GM23338 (cell line): Measurements from ENCODE around the gene SLC24A4. TPM values are rescaled to one million over a fixed set of nuclear protein-coding genes. Genes with fewer than 3 reads are reported as not detected.

Source experiments
- ATAC-seq: fragments of 200-7000 bp; cut with Tn5 transposase; 3 replicates; pipeline ENCODE4 v1.9.1; 2020
- DNase-seq: peaks from one replicate; pipeline ENCODE4 v3.0.0-alpha.2; 2015; ENCODE audit warnings: low spot score
- H2AFZ ChIP-seq: fragments of 200-600 bp; sonication (generic); 2 replicates; pipeline ENCODE4 v1.8.0; 2016; ENCODE audit warnings: antibody characterized with exemption, mild to moderate bottlenecking, moderate library complexity
- H3F3A ChIP-seq: fragments of 200-600 bp; sonication (generic); replicated peaks from 2 replicates; pipeline ENCODE4 v1.8.0; 2017; ENCODE audit warnings: antibody characterized with exemption, mixed run types, low read depth
- H3K27ac ChIP-seq: fragments of 200-600 bp; sonication (generic); 2 replicates; pipeline ENCODE4 v1.6.1; 2016; ENCODE audit warnings: low read depth
- H3K27me3 ChIP-seq: fragments of 200-600 bp; sonication (generic); 2 replicates; pipeline ENCODE4 v1.8.0; 2016; ENCODE audit warnings: mild to moderate bottlenecking, mixed run types, moderate library complexity; ENCODE audit not compliant: insufficient read depth
- H3K36me3 ChIP-seq: fragments of 200-600 bp; sonication (generic); 2 replicates; pipeline ENCODE4 v1.8.0; 2016; ENCODE audit warnings: mild to moderate bottlenecking; ENCODE audit not compliant: insufficient read depth
- H3K4me1 ChIP-seq: fragments of 200-600 bp; sonication (generic); 2 replicates; pipeline ENCODE4 v1.8.0; 2016; ENCODE audit warnings: mild to moderate bottlenecking, moderate library complexity; ENCODE audit not compliant: insufficient read depth
- H3K4me2 ChIP-seq: fragments of 200-600 bp; sonication (generic); 2 replicates; pipeline ENCODE4 v1.7.1; 2017; ENCODE audit warnings: mixed run types
- H3K4me3 ChIP-seq: fragments of 200-600 bp; sonication (generic); 2 replicates; pipeline ENCODE4 v1.6.1; 2016; ENCODE audit warnings: mixed run types
- H3K79me2 ChIP-seq: fragments of 200-600 bp; sonication (generic); replicated peaks from 2 replicates; pipeline ENCODE4 v1.8.0; 2017; ENCODE audit warnings: mild to moderate bottlenecking; ENCODE audit not compliant: insufficient read depth
- H3K9me2 ChIP-seq: fragments of 200-600 bp; sonication (generic); 2 replicates; pipeline ENCODE4 v1.8.0; 2017; ENCODE audit not compliant: insufficient read depth
- H4K20me1 ChIP-seq: fragments of 200-600 bp; sonication (generic); replicated peaks from 2 replicates; pipeline ENCODE4 v1.8.0; 2017; ENCODE audit warnings: mild to moderate bottlenecking; ENCODE audit not compliant: insufficient read depth
- H3K27ac Mint-ChIP-seq: 2 replicates; pipeline ENCODE4 v1.8.0; 2020; ENCODE audit warnings: inconsistent platforms, mild to moderate bottlenecking, moderate library complexity, mixed read lengths
- H3K27me3 Mint-ChIP-seq: 3 replicates; pipeline ENCODE4 v1.8.0; 2022; ENCODE audit warnings: low read depth, mild to moderate bottlenecking, moderate library complexity, mixed read lengths, inconsistent platforms; ENCODE audit not compliant: insufficient read depth, poor library complexity
- H3K36me3 Mint-ChIP-seq: 3 replicates; pipeline ENCODE4 v1.8.0; 2021; ENCODE audit warnings: low read depth, mild to moderate bottlenecking, inconsistent platforms, moderate library complexity, mixed read lengths
- H3K4me1 Mint-ChIP-seq: 3 replicates; pipeline ENCODE4 v1.8.0; 2020; ENCODE audit warnings: mild to moderate bottlenecking, inconsistent platforms, mixed read lengths
- H3K4me3 Mint-ChIP-seq: 3 replicates; pipeline ENCODE4 v1.8.0; 2021; ENCODE audit warnings: moderate library complexity, mild to moderate bottlenecking, inconsistent platforms, mixed read lengths
- H3K9me3 Mint-ChIP-seq: 3 replicates; pipeline ENCODE4 v1.8.0; 2020; ENCODE audit warnings: moderate library complexity, mild to moderate bottlenecking, inconsistent platforms, mixed read lengths
- CREB1 ChIP-seq: fragments of 250-450 bp; sonication (Bioruptor Pico); IDR thresholded peaks from 2 replicates; pipeline ENCODE4 v1.5.0; 2020; ENCODE audit warnings: low read depth, mild to moderate bottlenecking, moderate library complexity
- ETS1 ChIP-seq: IDR thresholded peaks from 2 replicates; pipeline ENCODE4 v1.6.1; 2016; ENCODE audit warnings: antibody characterized with exemption
- EZH2 ChIP-seq: fragments of 200-600 bp; sonication (generic); IDR thresholded peaks from one replicate; pipeline ENCODE4 v1.8.0; 2017; ENCODE audit warnings: antibody characterized with exemption, mild to moderate bottlenecking, low read depth; ENCODE audit not compliant: unreplicated experiment
- EZH2phosphoT487 ChIP-seq: fragments of 200-600 bp; sonication (generic); IDR thresholded peaks from one replicate; pipeline ENCODE4 v1.8.1; 2018; ENCODE audit warnings: antibody characterized with exemption; ENCODE audit not compliant: unreplicated experiment
- JUNB ChIP-seq: IDR thresholded peaks from one replicate; pipeline ENCODE4 v1.6.1; 2016; ENCODE audit warnings: antibody characterized with exemption; ENCODE audit not compliant: unreplicated experiment
- NANOG ChIP-seq: IDR thresholded peaks from 2 replicates; pipeline ENCODE4 v1.6.1; 2016; ENCODE audit warnings: antibody characterized with exemption, borderline replicate concordance
- ZNF331 ChIP-seq: fragments of 250-450 bp; sonication (Bioruptor Pico); IDR thresholded peaks from 2 replicates; pipeline ENCODE4 v1.5.0; 2020; ENCODE audit warnings: low read depth, mild to moderate bottlenecking, moderate library complexity
- ZNF462 ChIP-seq: fragments of 250-450 bp; sonication (Bioruptor Pico); IDR thresholded peaks from 2 replicates; pipeline ENCODE4 v1.5.0; 2020; ENCODE audit warnings: mild to moderate bottlenecking, moderate library complexity
- polyA plus RNA-seq: library from polyadenylated mRNA; unstranded; fragments of >200 nt; fragmentation: Nextera tagmentation; extraction: Ambion mirVana; gene quantifications from 2 replicates; pipeline ENCODE4 v1.2.1, GENCODE V29; 2016
- total RNA-seq: library from RNA; depleted of rRNA; stranded (reverse); fragments of >200 nt; shearing (Covaris generic); gene quantifications from 2 replicates; pipeline ENCODE4 v1.2.3, GENCODE V29; 2014

SLC24A4 gene
- total and polyA plus RNA-seq, 2 experiments from 2014 or later: 0.06 to 0.38 TPM

- TF ChIP-seq ZNF462 (no peak), EZH2phosphoT487 (no peak), CREB1 (CRISPR knock-in tag) (no peak), ETS1 (no peak)
Observed at GRCh38 chr14:92460541-92460915, 137.6 kb downstream of the SLC24A4 start (continued).

- Histone ChIP-seq H3K4me3 (no peak overlapping the region), H3K36me3 (no peaks in the 10 kb centered on the region), H3K4me1 (no peaks in the 10 kb centered on the region), H2AFZ (0 out of 2 replicates have a peak overlapping the region, but pooled peaks have one; percentile 38), H3K4me2 (no peak overlapping the region), H3K27ac (no peak overlapping the region), H3F3A (no peaks in the 10 kb centered on the region), H3K27me3 (no peaks in the 10 kb centered on the region), H3K79me2 (no peaks in the 10 kb centered on the region), H3K9me2 (no peaks in the 10 kb centered on the region), H4K20me1 (no peaks in the 10 kb centered on the region)
- ATAC-seq (no peak), DNase-seq (peak; percentile 39)
- Mint-ChIP-seq H3K4me1 (peaks cover 6% of the 10 kb centered on the region), H3K36me3 (no peaks in the 10 kb centered on the region), H3K4me3 (no peak overlapping the region), H3K9me3 (no peaks in the 10 kb centered on the region), H3K27me3 (no peaks in the 10 kb centered on the region), H3K27ac (no peak overlapping the region)
- no peak for TF ChIP-seq ZNF331 (CRISPR knock-in tag)
- TF ChIP-seq EZH2: no peak
- no peak for TF ChIP-seq CREB1 (CRISPR knock-in tag)
- no peak for TF ChIP-seq JUNB
- no peak for TF ChIP-seq ETS1
- TF ChIP-seq NANOG: no peak
Observed at GRCh38 chr14:92460916-92461579, 138.1 kb downstream of the SLC24A4 start.
